Measurements from ENCODE around the gene UMODL1. TPM values are rescaled to one million over a fixed set of nuclear protein-coding genes. Genes with fewer than 3 reads are reported as not detected.

The UMODL1 gene
- total RNA-seq, 3 donors from 2014 or later (not counting 1 experiment from before 2014, with no cell fraction given), result 0.14 to 0.28 TPM; not detected in 1

DNA sequence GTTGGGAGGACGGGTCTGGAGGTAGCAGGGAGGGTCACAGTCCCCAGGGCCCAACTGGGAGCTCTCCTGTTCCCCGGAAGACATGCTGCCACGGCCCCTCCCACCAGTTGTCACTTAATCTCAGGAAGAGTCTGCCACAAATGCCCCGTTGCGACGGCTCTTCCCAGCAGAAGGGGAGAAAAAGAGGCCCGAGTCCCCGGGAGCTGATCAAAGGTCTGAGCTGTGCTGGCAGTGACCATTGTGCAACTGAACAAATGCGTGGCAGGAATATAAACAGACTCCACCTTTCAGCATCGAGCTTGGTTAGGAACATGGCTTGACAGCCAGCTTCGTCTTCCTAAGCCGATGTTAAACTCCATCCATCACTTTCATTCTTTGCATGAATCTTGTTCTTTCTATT lies 33.2 kb upstream of the UMODL1 start:
- no peak overlapping the region for H3K27ac Mint-ChIP-seq
- DNase-seq (no peak), ATAC-seq (no peak)
- intact Hi-C loops (cut with micrococcal nuclease), result no loop called here
- peaks cover 9 to 13% of the 10 kb centered on the region in 2 donors for H3K27me3 Mint-ChIP-seq (ENCODE audit: low read depth in 2 of 2)
- TF ChIP-seq, protein P1, sequence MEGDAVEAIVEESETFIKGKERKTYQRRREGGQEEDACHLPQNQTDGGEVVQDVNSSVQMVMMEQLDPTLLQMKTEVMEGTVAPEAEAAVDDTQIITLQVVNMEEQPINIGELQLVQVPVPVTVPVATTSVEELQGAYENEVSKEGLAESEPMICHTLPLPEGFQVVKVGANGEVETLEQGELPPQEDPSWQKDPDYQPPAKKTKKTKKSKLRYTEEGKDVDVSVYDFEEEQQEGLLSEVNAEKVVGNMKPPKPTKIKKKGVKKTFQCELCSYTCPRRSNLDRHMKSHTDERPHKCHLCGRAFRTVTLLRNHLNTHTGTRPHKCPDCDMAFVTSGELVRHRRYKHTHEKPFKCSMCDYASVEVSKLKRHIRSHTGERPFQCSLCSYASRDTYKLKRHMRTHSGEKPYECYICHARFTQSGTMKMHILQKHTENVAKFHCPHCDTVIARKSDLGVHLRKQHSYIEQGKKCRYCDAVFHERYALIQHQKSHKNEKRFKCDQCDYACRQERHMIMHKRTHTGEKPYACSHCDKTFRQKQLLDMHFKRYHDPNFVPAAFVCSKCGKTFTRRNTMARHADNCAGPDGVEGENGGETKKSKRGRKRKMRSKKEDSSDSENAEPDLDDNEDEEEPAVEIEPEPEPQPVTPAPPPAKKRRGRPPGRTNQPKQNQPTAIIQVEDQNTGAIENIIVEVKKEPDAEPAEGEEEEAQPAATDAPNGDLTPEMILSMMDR (IDR thresholded peaks at IDR 0.05), result no peak
- Histone ChIP-seq H3K4me1 (ENCODE audit: control insufficient read depth, insufficient read depth, low read length) (no peaks in the 10 kb centered on the region), H3K9me3 (ENCODE audit: control insufficient read depth, insufficient read depth, low read length) (no peaks in the 10 kb centered on the region), H3K27me3 (ENCODE audit: control insufficient read depth, insufficient read depth, low read length) (peaks cover 2% of the 10 kb centered on the region), H3K27ac (ENCODE audit: low read length) (no peak overlapping the region), H3K36me3 (ENCODE audit: control insufficient read depth, insufficient read depth, low read length) (no peaks in the 10 kb centered on the region), H3K4me3 (ENCODE audit: low read length) (no peak overlapping the region)
- no peaks in the 10 kb centered on the region for H3K9me3 Mint-ChIP-seq
- WGBS (ENCODE audit: insufficient coverage), result 81% methylated on average over 12 of the region's 12 CpGs
- no peaks in the 10 kb centered on the region for H3K4me1 Mint-ChIP-seq
- no peak overlapping the region for H3K4me3 Mint-ChIP-seq
- no peaks in the 10 kb centered on the region for H3K36me3 Mint-ChIP-seq

DNA sequence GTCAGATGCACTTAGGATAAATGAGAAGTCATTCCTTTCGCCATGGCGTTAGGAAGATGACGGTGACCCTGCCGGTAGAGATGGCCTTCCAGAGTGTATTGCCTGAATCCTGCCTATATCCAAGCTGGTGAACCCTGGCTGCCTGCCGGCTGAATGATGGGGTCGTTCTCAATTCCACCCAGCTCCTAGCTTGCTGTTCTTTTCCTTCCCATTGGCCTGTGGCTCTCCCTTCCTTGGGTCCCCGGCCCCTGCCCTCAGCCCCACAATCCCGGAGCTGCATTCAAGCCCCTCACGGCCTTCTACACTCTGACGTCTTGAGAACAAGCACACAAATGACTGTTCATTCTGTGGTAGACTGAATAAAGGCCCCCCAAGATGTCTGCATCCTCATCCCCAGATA lies 32.7 kb upstream of the UMODL1 start:
- Histone ChIP-seq H3K4me3 (ENCODE audit: low read length) (no peak overlapping the region), H3K9me3 (ENCODE audit: control insufficient read depth, insufficient read depth, low read length) (no peaks in the 10 kb centered on the region), H3K27ac (ENCODE audit: low read length) (no peak overlapping the region), H3K27me3 (ENCODE audit: control insufficient read depth, insufficient read depth, low read length) (peaks cover 2% of the 10 kb centered on the region), H3K36me3 (ENCODE audit: control insufficient read depth, insufficient read depth, low read length) (no peaks in the 10 kb centered on the region), H3K4me1 (ENCODE audit: control insufficient read depth, insufficient read depth, low read length) (no peaks in the 10 kb centered on the region)
- Mint-ChIP-seq H3K36me3 (no peaks in the 10 kb centered on the region), H3K9me3 (no peaks in the 10 kb centered on the region), H3K27ac (no peak overlapping the region), H3K27me3 (ENCODE audit: low read depth in 2 of 2) (peaks cover 9 to 13% of the 10 kb centered on the region in 2 donors), H3K4me1 (no peaks in the 10 kb centered on the region), H3K4me3 (no peak overlapping the region)
- ATAC-seq (no peak), DNase-seq (no peak)
- intact Hi-C loops (cut with micrococcal nuclease), result no loop called here
- TF ChIP-seq, protein P1 (IDR thresholded peaks at IDR 0.05), result no peak
- 91% methylated on average over 10 of the region's 10 CpGs for WGBS (ENCODE audit: insufficient coverage)

DNA sequence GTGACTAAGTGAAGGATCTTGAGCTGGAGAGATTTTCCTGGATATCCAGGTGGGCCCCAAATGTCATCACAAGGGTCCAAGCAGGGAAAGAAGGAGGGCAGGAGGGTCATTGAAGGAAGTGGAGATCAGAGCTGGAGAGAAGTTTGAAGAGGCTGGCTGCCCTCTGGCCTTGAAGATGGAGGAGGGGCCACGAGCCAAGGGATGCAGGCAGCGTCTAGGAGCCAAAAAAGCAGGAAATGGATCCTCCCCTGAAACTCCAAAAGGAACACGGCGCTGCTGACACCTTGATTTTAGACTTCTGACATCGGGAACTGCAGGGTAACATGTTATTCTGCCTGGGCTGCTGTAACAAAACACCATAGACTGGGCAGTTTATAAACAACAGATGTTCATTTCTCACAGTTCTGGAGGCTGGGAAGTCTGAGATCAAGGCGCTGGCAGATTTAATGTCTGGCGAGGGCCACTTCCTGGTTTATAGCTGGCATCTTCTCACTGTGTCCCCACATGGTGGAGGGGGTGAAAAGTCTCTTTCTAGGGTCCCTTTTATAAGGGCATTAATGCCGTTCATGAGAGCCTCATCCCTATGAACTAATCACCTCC lies 32.2 kb upstream of the UMODL1 start:
- Histone ChIP-seq H3K27me3 (ENCODE audit: control insufficient read depth, insufficient read depth, low read length) (peaks cover 2% of the 10 kb centered on the region), H3K4me3 (ENCODE audit: low read length) (no peak overlapping the region), H3K9me3 (ENCODE audit: control insufficient read depth, insufficient read depth, low read length) (no peaks in the 10 kb centered on the region), H3K27ac (ENCODE audit: low read length) (no peak overlapping the region), H3K4me1 (ENCODE audit: control insufficient read depth, insufficient read depth, low read length) (no peaks in the 10 kb centered on the region), H3K36me3 (ENCODE audit: control insufficient read depth, insufficient read depth, low read length) (no peaks in the 10 kb centered on the region)
- intact Hi-C loops (cut with micrococcal nuclease), result no loop called here
- ATAC-seq, result no peak
- Mint-ChIP-seq H3K36me3 (no peaks in the 10 kb centered on the region), H3K9me3 (no peaks in the 10 kb centered on the region), H3K4me1 (no peaks in the 10 kb centered on the region), H3K27ac (no peak overlapping the region), H3K27me3 (ENCODE audit: low read depth in 2 of 2) (peaks cover 9 to 13% of the 10 kb centered on the region in 2 donors), H3K4me3 (no peak overlapping the region)
- no peak for DNase-seq
- TF ChIP-seq, protein P1 (IDR thresholded peaks at IDR 0.05), result no peak
- 88% methylated on average over 7 of the region's 8 CpGs for WGBS (ENCODE audit: insufficient coverage)

DNA sequence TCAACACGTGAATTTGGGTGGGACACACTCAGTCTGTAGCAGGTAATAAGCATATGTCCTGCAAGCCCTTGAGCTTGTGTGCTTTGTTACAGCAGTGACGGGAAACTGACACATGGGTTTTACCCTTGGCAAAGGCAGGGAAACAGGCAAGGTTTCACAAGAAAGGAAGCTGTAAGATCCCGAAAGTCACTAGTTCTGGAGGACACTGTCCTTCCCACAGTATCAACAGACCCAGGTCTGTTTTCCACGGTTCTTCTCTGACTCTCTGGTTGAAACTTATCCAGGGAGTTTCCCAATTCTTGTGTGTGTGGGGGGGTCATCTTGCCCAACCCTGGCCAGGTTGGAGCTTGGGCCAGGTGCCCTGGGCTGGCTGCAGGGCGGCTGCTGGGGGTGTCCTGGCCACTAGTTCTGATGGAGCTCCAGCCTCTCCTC lies 31.6 kb upstream of the UMODL1 start:
- H3K27ac ChIP-seq (ENCODE audit: low read length), result no peak overlapping the region
- no peaks in the 10 kb centered on the region for H3K9me3 ChIP-seq (ENCODE audit: control insufficient read depth, insufficient read depth, low read length)
- ATAC-seq (no peak), DNase-seq (no peak)
- H3K36me3 ChIP-seq (ENCODE audit: control insufficient read depth, insufficient read depth, low read length), result no peaks in the 10 kb centered on the region
- H3K9me3 Mint-ChIP-seq, result no peaks in the 10 kb centered on the region
- H3K27ac Mint-ChIP-seq, result no peak overlapping the region
- intact Hi-C loops (cut with micrococcal nuclease), result no loop called here
- TF ChIP-seq, protein P1 (IDR thresholded peaks at IDR 0.05), result no peak
- no peaks in the 10 kb centered on the region for H3K36me3 Mint-ChIP-seq
- H3K27me3 Mint-ChIP-seq (ENCODE audit: low read depth in 2 of 2), result peaks cover 6 to 10% of the 10 kb centered on the region in 2 donors
- no peaks in the 10 kb centered on the region for H3K4me1 Mint-ChIP-seq
- H3K4me3 ChIP-seq (ENCODE audit: low read length), result no peak overlapping the region
- H3K4me3 Mint-ChIP-seq, result no peak overlapping the region
- 85% methylated on average over 5 of the region's 5 CpGs for WGBS (ENCODE audit: insufficient coverage)
- no peaks in the 10 kb centered on the region for H3K4me1 ChIP-seq (ENCODE audit: control insufficient read depth, insufficient read depth, low read length)
- H3K27me3 ChIP-seq (ENCODE audit: control insufficient read depth, insufficient read depth, low read length), result peaks cover under 1% of the 10 kb centered on the region
